Endothelial cell of umbilical vein (primary cell): ENCODE measurements around the gene ATR.

Source experiments
- EZH2 ChIP-seq: IDR thresholded peaks from 2 replicates; pipeline ENCODE4 v1.6.1; 2012; ENCODE audit warnings: borderline replicate concordance, low read depth, mild to moderate bottlenecking, moderate library complexity, low read length, inconsistent platforms; ENCODE audit not compliant: severe bottlenecking
- POLR2A ChIP-seq: IDR thresholded peaks from 2 replicates; pipeline ENCODE4 v1.6.1; 2012; ENCODE audit warnings: low read depth, mild to moderate bottlenecking, control low read depth, low read length

DNA sequence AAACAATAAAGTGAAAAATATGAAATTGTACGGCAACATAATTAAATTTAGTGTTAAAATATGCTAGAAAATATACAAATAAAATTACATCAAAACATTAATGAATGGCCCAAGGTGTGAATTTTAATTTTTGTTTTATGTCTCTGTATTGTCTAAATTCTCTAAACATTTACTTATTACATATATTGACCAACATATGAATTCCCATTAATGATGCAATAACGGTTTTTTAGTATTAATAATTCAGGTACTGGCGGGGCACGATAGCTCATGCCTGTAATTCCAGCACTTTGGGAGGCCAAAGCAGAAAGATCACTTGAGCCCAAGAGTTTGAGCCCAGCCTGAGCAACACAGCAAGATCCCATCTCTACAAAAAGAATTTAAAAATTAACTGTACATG, 110.1 kb downstream of the ATR start:
- TF ChIP-seq POLR2A, result no peak
- TF ChIP-seq EZH2, result no peak
